ENCODE measurements around the gene AKAP13.
"Not testable (repeated sequence)": the region's sequence is repeated elsewhere in the genome, so short reads cannot be mapped to it uniquely, and the experiment has no call there.

Gene AKAP13

GRCh38 chr15:85661859-85662258 lies 281.5 kb downstream of the AKAP13 start:
- FAIRE-seq (no peak), DNase-seq (ENCODE audit: low spot score) (no peak)

- not testable (repeated sequence) for DNase-seq (ENCODE audit: low spot score); FAIRE-seq
Measured at GRCh38 chr15:85665677-85666076, 285.3 kb downstream of the AKAP13 start.

GRCh38 chr15:85667491-85668424 lies 287.4 kb downstream of the AKAP13 start:
- DNase-seq (ENCODE audit: low spot score) (peak; percentile 99), FAIRE-seq (peak; percentile 97)

- DNase-seq (ENCODE audit: low spot score) (no peak), FAIRE-seq (no peak)
Measured at GRCh38 chr15:85671156-85671555, 290.8 kb downstream of the AKAP13 start.

- DNase-seq (ENCODE audit: low spot score) (no peak), FAIRE-seq (no peak)
Measured at GRCh38 chr15:85672332-85673084, 292.1 kb downstream of the AKAP13 start.

GRCh38 chr15:85673326-85673725 lies 292.9 kb downstream of the AKAP13 start:
- FAIRE-seq (no peak), DNase-seq (ENCODE audit: low spot score) (no peak)

- no peak for FAIRE-seq
- no peak for DNase-seq (ENCODE audit: low spot score)
Measured at GRCh38 chr15:85676342-85677098, 296.1 kb downstream of the AKAP13 start.

- no peak for DNase-seq (ENCODE audit: low spot score)
- FAIRE-seq, result no peak
Measured at GRCh38 chr15:85679231-85679630, 298.8 kb downstream of the AKAP13 start.

GRCh38 chr15:85681386-85681785 lies 301.0 kb downstream of the AKAP13 start:
- DNase-seq (ENCODE audit: low spot score) (no peak), FAIRE-seq (no peak)

GRCh38 chr15:85684174-85684710 lies 303.8 kb downstream of the AKAP13 start:
- no peak for FAIRE-seq

GRCh38 chr15:85685356-85685755 lies 305.0 kb downstream of the AKAP13 start:
- DNase-seq (ENCODE audit: low spot score) (no peak), FAIRE-seq (no peak)

More at GRCh38 chr15:85684174-85684710, 303.8 kb downstream of the AKAP13 start:
- DNase-seq (ENCODE audit: low spot score), result no peak

GRCh38 chr15:85687329-85687728 lies 306.9 kb downstream of the AKAP13 start:
- FAIRE-seq (no peak), DNase-seq (ENCODE audit: low spot score) (no peak)

GRCh38 chr15:85688711-85689110 lies 308.3 kb downstream of the AKAP13 start:
- no peak for FAIRE-seq

GRCh38 chr15:85689729-85690128 lies 309.3 kb downstream of the AKAP13 start:
- DNase-seq (ENCODE audit: low spot score) (no peak), FAIRE-seq (no peak)

More at GRCh38 chr15:85688711-85689110, 308.3 kb downstream of the AKAP13 start:
- no peak for DNase-seq (ENCODE audit: low spot score)

GRCh38 chr15:85690561-85691231 lies 310.3 kb downstream of the AKAP13 start:
- no peak for FAIRE-seq
- DNase-seq (ENCODE audit: low spot score), result no peak

GRCh38 chr15:85691350-85692240 lies 311.2 kb downstream of the AKAP13 start:
- DNase-seq (ENCODE audit: low spot score) (no peak), FAIRE-seq (no peak)

- FAIRE-seq (no peak), DNase-seq (ENCODE audit: low spot score) (no peak)
Measured at GRCh38 chr15:85692321-85692720, 311.9 kb downstream of the AKAP13 start.

GRCh38 chr15:85692873-85693272 lies 312.5 kb downstream of the AKAP13 start:
- FAIRE-seq (no peak), DNase-seq (ENCODE audit: low spot score) (no peak)

GRCh38 chr15:85693277-85693676 lies 312.9 kb downstream of the AKAP13 start:
- DNase-seq (ENCODE audit: low spot score) (no peak), FAIRE-seq (no peak)

- no peak for FAIRE-seq
- DNase-seq (ENCODE audit: low spot score), result no peak
Measured at GRCh38 chr15:85694091-85694490, 313.7 kb downstream of the AKAP13 start.

Measured in RCC 7860 (cell line).